OCI-LY7 (cell line): ENCODE results near the gene PLD2.

ENCODE experiments used
- EZH2phosphoT487 ChIP-seq: fragments of 200-600 bp; sonication (generic); IDR thresholded peaks from 2 replicates; pipeline ENCODE4 v1.6.1; 2018; ENCODE audit warnings: low read depth, borderline replicate concordance, mild to moderate bottlenecking, mixed run types, antibody characterized with exemption, low read length, moderate library complexity, mixed read lengths
- TF ChIP-seq, protein P1 (sequence below): fragments of 200-600 bp; sonication (generic); conservative IDR thresholded peaks from 2 replicates; pipeline ENCODE4 v1.5.1; 2014; ENCODE audit warnings: mild to moderate bottlenecking, antibody characterized with exemption, low read length, moderate library complexity, mixed read lengths

DNA sequence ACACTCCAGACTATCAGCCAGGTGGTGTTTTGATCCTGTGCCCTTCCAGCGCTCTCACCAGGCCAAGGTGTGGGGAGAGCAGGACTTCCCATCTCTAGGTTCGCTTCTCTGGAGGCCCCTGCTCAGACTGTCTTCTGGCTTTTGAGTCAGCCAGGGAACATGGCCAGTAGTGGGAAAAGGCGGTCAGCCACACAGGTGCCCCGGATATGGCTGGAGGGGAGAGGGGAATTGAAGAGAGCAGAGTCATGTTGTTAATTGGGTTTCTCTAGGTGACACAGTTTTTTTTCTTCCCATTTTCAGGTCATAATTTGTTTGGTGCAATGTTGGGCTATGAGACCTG lies 27.7 kb downstream of the PLD2 start:
- TF ChIP-seq, protein P1, sequence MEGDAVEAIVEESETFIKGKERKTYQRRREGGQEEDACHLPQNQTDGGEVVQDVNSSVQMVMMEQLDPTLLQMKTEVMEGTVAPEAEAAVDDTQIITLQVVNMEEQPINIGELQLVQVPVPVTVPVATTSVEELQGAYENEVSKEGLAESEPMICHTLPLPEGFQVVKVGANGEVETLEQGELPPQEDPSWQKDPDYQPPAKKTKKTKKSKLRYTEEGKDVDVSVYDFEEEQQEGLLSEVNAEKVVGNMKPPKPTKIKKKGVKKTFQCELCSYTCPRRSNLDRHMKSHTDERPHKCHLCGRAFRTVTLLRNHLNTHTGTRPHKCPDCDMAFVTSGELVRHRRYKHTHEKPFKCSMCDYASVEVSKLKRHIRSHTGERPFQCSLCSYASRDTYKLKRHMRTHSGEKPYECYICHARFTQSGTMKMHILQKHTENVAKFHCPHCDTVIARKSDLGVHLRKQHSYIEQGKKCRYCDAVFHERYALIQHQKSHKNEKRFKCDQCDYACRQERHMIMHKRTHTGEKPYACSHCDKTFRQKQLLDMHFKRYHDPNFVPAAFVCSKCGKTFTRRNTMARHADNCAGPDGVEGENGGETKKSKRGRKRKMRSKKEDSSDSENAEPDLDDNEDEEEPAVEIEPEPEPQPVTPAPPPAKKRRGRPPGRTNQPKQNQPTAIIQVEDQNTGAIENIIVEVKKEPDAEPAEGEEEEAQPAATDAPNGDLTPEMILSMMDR: no peak
- no peak for TF ChIP-seq EZH2phosphoT487
